HL-60 (cell line): Measurements from ENCODE around the gene PIP4K2A.

Experiments used
- POLR2AphosphoS5 ChIP-seq: IDR thresholded peaks from 2 replicates; pipeline ENCODE4 v1.6.1; 2012; ENCODE audit warnings: low read depth
- REST ChIP-seq: IDR thresholded peaks from 2 replicates; pipeline ENCODE4 v1.6.1; 2012; ENCODE audit warnings: low read depth; ENCODE audit not compliant: insufficient replicate concordance
- SPI1 ChIP-seq: IDR thresholded peaks from 2 replicates; pipeline ENCODE4 v1.6.1; 2012; ENCODE audit warnings: low read depth, mild to moderate bottlenecking, borderline replicate concordance
- TF ChIP-seq, protein P1 (sequence below): IDR thresholded peaks from one replicate; pipeline ENCODE4 v1.5.1; 2011; ENCODE audit warnings: low read length, control low read depth, inconsistent platforms; ENCODE audit not compliant: insufficient read depth

- TF ChIP-seq, protein P1, sequence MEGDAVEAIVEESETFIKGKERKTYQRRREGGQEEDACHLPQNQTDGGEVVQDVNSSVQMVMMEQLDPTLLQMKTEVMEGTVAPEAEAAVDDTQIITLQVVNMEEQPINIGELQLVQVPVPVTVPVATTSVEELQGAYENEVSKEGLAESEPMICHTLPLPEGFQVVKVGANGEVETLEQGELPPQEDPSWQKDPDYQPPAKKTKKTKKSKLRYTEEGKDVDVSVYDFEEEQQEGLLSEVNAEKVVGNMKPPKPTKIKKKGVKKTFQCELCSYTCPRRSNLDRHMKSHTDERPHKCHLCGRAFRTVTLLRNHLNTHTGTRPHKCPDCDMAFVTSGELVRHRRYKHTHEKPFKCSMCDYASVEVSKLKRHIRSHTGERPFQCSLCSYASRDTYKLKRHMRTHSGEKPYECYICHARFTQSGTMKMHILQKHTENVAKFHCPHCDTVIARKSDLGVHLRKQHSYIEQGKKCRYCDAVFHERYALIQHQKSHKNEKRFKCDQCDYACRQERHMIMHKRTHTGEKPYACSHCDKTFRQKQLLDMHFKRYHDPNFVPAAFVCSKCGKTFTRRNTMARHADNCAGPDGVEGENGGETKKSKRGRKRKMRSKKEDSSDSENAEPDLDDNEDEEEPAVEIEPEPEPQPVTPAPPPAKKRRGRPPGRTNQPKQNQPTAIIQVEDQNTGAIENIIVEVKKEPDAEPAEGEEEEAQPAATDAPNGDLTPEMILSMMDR: no peak
- TF ChIP-seq POLR2AphosphoS5: no peak
- no peak for TF ChIP-seq REST
- no peak for TF ChIP-seq SPI1
Measured at GRCh38 chr10:22704942-22705341, 9.4 kb downstream of the PIP4K2A start.
